ENCODE results near the gene PSMD5.
A peak's percentile ranks its signal among the peaks of the same experiment; 100 is the strongest.

Gene PSMD5

DNA sequence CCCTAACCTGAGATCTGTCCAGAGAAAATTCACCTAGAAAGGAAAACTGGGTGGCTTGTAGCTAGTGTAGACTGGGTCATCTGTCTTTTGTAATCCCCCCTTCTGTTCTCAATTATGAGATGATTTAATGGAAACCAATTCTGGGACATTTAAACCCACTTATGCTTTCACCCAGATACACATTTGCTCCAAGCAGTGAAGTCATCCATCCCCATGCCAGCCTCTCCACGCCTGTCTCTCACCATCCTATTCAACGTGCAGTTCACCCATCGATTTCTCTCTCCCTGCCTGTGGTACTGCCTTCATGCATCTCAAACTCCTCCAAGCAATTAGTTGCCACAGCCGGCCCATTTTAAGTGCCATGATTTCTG is 32.5 kb upstream of the PSMD5 start:
- no peak for DNase-seq (ENCODE audit: low read depth)

DNA sequence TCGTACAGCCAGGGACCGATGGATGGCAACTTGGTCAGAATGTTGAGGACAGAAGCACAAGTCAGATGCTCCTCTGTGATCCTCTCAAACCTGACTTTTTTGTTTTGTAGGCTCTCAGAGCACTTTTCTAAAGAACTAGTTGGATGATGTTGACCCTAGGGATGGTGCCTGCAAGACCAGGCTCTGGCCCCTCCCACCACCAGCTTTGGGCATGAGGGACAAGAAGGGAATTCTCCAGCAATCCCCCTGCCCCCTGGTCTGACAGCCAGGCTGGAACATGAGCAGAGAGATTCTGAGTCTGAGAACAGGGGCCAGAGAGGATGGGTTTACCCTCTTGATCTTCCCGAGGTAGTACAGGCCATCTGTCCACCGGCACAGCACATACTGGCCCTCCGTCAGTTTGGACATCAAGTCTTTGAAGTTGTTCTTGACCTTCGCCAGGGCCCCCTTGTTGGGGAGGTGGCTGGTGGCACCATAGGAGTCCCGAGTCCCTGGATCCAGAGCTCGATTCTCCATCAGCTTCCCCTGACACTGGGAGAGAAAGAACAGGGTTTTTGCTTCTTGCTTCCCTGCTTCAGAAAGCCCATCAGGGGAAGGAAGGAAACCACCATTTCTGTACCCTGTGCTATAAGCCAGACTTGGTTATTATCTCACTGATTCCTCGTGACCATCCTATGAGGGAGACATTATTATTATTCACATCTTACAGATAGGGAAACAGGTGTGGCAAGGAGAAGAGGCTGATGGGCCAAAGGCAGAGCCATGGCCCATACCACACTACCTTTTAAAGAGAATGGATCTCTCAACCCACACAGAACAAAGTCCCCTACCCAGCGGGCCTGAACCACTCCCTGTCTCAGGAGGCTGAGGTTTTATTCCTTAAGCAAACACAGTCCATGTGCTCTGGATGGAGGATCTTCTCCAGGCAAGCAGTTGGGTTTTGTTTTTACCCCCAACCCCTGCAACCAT is 31.8 kb upstream of the PSMD5 start:
- no peak for DNase-seq (ENCODE audit: low read depth)

DNA sequence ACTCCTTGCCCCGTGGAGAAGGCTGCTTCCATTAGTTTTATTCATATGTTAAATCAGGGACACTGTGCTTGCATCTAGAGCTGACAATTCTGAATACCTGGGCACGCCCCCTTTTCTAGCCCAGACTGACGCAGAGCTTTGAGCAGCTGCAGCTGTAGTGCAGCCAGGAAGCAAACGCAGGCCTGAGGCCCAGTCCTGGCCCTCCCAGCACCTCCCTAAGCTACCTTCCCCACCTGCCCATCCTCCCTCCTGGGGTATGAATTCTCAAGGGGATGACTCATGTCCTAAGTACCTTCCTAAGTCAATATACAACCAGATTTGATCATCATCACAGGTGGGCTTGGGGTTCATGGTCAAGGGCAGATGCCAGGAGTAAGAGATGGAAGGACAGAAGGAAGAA is 30.8 kb upstream of the PSMD5 start:
- no peak for DNase-seq (ENCODE audit: low read depth)

DNA sequence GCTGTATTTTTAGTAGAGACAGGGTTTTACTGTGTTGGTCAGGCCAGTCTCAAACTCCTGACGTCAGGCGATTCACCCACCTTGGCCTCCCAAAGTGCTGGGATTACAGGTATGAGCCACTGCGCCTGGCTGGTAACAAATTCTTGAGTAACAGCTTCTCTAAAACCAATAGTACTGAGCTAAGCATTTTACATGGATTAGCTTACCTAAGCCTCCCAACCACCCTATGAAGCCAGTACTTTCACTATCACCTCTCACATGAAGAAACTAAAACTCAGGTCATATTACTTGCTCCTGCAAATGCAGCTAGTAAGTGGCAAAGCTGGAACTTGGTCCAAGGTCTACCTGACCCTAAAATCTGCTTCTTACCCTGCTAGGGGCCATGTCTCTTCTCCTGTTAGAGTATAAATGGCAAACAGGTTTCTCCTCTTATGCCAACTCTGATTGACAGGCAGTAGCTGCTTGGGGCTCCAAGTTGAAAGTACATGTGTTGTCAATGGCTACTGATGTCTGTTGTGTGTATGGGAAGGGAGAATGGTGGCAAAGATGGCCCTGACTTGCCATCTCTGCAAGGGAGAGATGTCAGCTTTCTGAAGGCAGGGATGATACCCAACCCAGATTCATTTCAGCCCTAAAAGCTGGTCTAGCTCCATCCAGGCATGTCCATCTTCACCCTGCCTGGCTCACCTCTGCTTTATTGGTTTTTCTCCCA is 30.2 kb upstream of the PSMD5 start:
- no peak for DNase-seq (ENCODE audit: low read depth)

DNA sequence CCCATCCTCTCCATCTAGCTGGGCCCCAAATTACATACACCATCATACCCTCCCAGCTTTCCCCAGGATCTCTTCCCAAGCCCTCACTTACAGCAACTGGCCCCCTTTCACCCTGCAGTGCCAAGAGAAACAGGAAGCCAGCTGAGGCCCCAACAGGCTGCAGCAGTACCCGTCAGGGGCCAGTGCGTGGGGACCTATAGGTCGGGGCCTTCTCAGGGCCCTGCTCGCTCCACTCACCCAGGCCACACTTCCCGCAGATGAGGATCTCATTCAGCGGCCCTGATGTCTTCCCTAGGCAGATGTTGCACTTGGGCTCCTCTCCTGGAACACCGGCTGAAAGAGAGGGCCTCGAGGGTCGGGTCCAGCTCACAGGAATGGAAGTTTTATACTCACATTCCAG is 27.5 kb upstream of the PSMD5 start:
- DNase-seq (ENCODE audit: low read depth) = no peak

DNA sequence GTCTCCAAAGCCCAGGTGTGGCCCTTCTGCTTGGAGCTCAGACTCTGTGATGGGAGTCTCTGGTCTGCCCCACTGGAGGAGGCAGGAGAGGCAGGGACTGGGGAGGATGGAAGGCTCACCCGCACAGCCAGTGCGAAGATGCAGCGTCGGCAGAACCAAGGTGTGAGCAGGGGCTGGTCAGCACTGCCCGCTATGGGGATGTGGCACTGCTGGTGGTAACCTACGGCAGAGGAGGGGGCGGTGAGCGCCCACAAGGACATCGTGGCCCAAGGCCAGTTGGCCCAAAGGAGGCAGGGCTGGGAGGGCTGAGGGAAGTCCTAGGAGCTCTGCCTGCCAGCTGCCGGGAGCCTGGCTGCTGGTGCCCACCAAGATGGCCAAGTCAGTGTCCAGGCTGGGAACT is 27.0 kb upstream of the PSMD5 start:
- DNase-seq (ENCODE audit: low read depth) = no peak

DNA sequence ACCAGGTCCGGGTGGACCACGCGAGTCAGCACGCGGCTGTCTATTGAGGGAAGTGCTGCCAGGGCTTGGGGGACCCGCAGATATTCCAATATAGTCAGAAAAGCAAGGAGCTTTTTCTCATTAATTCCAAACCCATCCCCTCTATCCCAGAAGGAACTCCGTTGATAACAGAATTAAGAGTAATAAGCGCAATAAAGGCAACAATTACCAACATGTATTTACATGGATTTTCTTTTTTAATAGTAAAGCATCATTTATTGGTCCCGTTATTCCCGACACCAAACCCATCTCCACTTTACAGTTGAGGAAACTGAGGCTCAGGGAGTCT is 26.6 kb upstream of the PSMD5 start:
- no peak for DNase-seq (ENCODE audit: low read depth)

DNA sequence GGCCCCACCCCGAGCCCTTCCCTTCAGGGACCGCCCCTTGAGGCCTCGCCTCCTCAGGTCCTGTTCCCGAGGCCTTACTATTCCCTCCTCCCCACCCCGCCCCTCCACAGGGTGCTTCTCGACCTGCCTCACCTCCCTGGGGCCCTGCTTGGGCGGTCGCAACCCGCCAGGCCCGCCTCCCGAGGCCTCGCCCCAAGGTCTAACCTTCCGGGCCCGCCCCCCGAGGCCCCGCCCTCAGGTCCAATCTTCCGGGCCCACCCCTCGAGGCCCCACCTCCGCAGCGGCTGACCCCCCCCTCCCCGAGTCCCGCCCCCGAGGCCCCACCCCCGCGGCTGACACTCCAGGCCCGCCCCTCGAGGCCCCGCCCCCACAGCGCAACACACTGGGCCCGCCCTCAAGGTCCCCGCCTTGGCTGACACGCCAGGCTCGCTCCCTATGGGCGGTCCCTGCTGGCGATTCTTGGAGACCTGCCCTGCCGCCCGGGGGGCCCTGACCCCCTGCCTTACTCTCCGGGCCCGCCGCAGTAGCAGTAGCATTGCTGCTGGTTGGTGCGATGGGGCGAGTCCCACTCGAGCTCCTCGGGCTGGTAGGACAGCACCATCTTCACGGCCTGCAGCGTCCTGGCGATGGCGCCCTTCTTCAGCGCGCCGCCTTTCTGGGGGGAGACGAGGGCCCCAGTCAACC is 26.1 kb upstream of the PSMD5 start:
- DNase-seq (ENCODE audit: low read depth) = peak; percentile 89

DNA sequence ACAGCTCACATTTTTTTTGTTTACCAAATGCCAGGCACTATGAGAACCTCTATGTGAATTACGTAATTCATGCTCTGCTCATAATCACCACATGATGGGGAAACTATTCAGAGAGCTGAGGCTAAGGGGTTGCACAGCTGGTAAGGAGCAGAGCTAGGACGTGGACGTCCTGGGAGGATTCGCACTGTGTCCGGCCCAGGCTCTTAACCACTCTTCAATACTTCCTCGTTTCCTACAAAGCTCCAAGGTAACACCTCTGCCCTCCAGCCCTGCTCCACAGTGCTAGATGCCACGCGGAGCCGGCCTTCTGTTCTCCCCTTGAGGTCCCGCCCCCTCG is 25.6 kb upstream of the PSMD5 start:
- peak; percentile 53 for DNase-seq (ENCODE audit: low read depth)

DNA sequence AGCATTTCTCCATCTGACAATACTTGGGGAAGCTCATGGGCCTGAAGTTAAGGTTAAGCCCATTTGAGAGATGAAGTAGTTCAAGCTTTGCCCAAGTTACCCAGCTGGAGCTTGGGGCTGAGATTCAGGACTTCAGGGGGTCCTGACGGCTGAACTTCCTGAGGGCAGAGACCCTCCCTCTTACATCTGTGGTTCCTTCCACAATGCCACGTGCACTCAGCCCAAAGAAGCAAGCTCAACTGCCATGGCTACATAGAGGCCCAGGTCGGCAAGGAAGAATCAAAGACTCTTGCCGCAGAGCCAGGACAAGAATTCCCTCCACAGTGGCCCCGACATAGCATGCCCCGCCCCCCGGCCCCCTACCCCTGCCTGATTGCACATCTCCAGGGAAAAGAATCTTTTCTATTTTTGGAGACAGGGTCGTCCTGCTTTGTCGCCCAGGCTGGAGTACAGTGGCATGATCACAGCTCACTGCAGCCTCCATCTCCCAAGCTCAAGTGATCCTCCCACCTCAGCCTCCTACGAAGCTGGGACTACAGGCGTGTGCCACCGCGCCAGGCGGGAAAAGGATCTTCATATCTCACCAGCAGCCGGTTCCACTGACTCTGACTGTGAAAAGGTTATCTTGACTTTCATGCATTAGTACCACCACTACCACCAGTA is 25.1 kb upstream of the PSMD5 start:
- no peak for DNase-seq (ENCODE audit: low read depth)

DNA sequence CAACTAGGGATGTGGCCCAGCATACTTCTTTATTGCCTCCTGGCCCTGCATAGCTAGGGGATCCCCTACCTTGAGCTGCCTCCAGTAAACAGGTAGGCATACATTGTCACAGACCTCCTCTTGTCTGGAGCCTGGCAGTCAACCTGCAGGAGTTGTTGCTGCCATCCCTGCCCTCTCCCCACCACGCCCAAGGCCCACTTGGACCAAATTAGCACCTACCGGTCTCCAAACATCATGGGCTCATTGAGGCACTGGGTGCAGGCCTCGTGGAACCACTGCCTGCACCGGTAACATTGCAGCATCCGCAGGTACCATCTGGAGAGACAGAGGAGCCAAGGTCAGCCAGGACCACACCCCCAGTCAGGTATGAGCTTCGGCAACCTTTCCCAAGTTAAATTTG is 23.9 kb upstream of the PSMD5 start:
- DNase-seq (ENCODE audit: low read depth) = no peak

DNA sequence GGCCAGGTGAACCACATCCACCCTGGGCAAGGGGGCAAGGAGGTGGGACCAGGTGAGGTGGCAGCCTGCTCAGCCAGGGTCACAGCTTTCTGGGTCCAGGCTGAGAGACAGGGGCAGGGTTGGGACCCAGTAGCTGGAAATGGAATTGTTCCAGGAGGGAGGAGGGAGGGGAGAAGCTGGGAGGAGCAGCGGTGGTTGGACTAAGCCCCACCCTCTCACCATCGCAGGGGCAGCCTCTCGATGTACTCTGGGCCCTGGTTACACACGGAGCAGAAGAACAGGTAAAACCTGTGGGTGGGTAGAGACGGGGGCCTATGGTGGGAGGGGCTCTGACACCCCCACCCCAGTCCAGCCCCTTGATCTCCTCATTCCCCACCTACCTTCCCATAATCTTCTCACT is 23.1 kb upstream of the PSMD5 start:
- DNase-seq (ENCODE audit: low read depth) = no peak

DNA sequence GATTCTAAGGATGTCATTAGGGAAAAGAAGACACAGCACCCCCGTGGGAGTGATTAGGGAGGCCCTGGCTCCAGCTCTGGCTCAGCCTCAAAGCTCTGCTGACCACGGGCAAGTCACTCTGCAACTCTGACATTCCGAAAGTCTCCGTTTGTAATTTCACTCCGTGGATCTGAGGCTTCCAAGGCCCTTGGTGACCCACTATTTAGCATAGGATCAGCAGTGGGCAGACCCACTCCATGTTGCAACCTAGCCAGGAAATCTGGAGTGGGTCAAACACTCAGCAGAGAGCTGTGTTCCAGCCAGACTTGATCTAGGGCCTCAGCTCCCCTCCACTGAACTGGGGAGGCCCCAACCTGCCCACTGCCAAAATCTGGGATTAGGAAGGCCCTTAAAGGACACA is 22.5 kb upstream of the PSMD5 start:
- DNase-seq (ENCODE audit: low read depth) = no peak

DNA sequence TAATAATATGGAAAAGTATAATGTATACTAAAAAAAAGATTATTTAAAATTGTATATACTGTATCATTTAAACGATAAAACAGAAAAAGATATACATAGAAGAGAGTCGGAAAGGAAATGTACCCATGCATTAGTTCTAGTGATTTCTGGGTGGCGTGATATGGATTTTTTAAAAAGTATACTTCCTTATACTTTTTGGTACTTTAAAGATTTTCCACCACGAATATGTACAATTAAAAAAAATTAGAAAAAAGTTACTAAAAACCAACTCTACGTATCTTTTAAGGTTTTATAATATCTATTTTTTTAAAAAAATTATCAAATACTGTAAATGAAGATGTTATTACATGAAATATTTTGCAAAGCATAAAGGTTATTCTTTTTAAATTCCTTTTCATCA is 22.0 kb upstream of the PSMD5 start:
- DNase-seq (ENCODE audit: low read depth) = no peak

DNA sequence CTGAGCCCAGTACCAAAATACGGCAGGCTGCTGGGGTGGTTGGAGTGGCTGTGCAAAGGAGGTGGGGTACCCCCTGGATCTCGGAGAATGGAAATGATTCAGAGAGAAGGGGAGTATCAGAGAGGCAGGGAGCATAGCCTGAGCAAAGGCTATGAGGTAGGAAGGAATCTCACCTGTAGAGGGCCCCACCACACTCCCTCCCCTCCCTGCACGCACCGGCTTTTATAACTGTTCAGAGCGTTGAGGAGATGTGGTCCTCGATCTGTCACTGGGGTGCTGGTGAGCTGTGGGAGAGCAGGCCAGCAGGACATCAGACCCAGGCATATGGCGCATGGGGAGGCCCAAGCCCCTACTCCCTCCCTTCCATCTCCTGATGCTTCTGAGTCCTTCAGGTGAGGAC is 21.1 kb upstream of the PSMD5 start:
- no peak for DNase-seq (ENCODE audit: low read depth)

DNA sequence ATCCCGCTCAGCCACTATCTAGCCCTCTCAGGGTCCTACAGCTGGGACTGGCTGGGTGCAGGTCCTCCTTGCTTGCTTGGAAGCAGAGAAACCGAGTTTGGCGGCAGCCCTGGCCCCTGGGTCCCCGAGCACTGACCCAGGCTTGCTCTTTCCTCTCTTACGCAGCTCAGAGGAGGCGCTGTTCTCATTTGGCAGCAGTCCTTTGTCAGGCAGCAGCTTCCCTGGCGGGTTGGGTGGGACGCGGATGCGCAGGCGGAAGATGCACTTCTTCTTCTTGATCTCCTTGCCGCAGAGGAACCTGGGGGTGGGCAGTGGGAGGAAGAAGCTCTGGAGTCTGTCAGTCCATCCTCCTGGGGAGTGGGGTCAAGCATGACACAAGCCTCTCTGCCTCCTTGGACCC is 19.7 kb upstream of the PSMD5 start:
- DNase-seq (ENCODE audit: low read depth) = no peak

DNA sequence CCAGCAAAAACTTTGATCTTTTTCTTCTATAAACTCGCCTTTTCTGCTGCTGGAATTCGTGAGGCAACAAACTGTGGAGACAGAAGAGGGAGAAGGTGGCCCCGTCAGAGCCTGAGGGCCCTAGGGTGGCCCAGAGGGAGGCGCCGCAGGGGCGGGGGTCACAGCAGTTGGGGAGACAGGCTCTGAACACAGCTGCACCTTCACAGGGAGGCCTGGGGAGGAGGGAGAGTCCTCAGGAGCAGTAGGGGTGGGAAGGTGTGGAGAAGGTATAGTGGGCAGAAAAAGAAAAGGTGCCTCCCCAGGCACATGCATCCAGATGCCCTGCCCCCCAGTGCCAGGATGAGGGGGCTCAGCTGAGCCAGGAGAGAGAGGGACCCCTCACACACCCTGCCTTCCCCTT is 19.2 kb upstream of the PSMD5 start:
- DNase-seq (ENCODE audit: low read depth) = no peak

DNA sequence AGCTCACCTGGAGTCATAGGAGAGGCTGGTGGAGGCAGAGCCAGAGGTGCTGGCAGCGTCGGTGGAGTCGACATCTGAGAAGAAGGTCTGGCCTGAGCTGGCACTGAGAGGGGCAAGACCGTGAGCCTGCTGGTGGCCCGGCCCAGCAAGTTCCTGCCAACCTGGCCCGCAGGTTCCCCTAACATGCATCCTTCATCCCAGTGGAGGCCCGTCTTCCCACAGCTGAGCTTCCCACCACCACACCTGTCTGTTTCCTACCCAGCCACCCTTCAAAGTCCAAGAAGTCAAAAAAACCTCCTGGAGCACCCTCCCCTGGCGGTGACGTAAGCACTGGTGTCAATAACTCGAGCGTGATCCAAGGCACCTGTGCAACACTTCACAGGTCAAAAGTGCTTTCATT is 17.4 kb upstream of the PSMD5 start:
- no peak for DNase-seq (ENCODE audit: low read depth)

DNA sequence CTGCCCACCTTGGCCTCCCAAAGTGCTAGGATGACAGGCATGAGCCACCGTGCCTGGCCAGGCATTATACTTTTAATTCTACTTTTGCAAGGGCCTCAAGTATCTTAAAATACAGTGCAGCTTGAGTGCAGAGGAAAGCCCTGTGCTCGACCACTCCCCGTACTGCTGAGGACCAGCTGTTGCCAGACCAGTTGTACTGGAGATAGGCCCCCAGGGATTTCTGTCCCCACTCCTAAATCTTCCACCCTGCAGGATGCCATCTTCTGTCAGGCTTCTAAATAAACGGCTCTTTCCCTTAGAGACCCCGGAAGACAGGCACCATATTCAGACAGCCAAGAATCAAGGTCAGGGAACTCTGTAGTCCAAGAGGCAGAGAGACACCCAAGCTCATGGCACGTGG is 16.6 kb upstream of the PSMD5 start:
- DNase-seq (ENCODE audit: low read depth) = no peak

DNA sequence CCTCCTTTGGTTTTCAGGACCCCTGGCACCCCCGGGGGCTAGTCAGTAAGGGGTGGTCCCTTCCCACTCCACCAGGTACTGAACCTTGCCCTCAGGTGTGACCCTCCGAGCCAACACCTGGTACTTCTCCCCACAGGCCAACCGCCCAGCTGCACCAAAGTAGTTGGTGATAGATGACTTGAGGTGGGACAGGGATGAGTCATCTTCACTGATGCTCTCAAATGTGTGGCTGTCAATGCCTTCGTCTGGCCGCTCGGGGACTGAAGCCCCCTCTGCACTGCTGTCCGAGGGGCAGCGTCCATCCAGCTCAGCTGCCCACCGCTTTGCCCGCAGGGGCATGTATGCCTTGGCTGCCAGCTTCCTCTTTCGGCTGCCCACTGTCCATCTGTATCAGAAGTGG is 15.2 kb upstream of the PSMD5 start:
- DNase-seq (ENCODE audit: low read depth) = no peak

DNA sequence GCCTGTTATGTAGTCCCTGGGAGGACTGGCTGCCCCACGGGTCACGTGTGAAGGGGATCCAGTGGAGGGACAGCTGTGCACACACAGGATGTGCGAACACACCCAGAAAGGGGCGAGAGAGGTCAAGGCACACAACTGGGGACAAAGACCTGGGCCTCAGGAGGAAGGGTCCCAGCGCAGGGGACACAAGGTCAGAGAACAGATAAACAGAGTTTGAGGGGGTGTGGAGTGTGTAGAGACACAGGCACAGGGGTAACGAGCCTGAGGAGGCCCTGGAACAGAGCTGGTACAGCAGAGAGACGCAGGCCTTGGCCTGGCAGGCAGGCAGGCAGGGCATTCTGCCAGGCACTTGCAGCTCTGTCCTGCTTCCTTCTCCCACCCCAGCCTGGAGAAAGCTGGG is 14.8 kb upstream of the PSMD5 start:
- no peak for DNase-seq (ENCODE audit: low read depth)

DNA sequence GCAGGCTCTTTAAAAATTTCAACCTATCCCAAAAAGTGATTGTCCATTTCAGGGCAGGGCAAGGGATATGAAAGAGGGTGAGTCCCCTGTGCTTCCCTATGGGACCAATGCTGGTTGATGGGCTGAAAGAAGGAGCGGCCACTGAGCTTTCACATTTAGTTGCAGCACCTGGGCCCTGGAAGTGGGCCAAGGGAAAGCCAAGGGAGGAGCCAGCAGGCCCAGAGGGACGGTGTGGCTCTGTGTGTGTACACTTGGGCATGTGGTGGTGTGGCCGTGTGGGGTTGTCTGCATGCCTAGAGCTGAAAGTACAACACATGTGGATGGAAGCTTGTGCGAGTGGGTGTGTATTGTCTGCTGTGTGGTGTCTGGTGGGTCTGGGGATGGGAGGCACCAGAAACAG is 14.0 kb upstream of the PSMD5 start:
- DNase-seq (ENCODE audit: low read depth) = no peak

All from GM04504 (cell line).